NCI-H510A (cell line): ENCODE data around the gene LRP8.

Experiments used
- DNase-seq: peaks from one replicate; lab custom pipeline; 2025; lab: John Stamatoyannopoulos, UW

LRP8 gene

DNA sequence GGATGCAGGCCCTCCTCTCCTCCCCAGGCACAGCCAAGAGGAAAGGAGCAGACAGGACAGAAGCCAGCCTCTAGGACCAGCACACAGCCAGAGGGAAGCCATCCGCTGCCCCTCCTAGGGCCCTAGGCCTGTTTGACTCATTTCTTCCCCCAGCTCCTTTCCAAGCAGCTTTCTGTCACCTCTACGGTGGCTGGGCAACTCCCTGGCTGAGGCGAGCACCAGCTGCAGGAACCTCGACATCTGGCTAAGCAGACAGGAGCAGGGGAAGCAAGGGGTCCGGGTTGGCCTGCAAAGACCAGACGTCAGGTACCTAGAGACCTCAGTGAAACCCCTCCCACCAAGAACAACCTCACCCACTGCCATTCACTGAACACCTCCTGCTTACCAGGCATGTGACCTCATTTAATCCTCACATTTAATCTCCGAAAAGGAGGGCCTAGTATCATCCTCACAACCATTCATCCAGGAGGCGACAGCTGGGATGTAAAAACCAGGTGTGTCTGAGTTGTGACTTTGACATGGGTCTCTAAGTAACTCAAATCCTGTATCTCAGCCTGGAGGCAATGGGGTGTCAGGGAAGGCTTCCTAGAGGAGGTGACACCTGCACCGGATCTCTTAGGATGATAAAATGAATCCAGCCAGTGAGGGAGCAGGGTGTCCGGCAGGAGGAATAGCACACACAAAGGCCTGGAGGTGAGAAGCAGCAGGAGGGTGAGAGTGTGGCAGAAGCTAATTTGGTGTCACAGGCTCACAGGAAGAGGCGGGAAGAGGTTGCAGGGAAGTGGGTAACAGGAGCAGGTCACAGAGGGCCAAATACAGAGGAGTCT, 5.9 kb downstream of the LRP8 start:
- DNase-seq, result no peak

DNA sequence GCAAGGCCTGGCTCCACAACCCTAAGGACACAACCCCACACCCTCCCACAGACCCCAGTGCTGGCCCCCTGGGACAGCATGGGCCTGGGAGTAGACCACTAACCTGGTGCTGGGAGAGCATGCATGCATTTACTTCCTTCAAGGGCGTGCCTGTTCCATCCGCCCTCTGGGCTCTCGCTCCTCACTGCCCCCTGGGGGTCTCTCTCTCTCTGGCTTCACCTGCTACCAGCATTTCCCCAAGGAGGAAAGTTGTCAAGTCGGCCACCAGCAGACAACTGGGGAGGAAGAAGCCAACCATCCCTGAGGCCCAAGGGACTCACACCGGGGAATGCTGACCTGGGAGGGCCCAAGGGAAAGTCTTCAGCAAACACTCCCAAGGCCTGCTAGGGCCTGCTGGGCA, 6.5 kb downstream of the LRP8 start:
- DNase-seq, result no peak

DNA sequence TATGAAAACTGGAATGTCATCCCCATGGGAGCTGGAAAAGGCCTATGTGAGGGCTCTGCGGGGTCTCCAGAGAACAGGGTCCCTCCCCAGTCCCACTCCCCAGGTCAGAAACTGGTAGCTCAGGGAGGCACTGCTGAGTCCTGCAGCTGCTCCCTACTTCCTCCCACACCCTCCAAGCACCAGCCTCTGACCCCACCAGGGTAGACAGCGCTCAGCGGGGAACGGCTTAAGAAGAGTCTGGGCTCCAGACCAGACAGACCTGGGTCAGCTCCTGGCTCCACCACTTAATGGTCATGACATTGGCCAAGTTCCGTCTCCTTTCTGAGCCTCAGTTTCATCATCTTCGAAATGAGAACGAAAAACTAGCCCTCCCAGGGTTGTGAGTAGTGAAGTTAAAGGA, 7.2 kb downstream of the LRP8 start:
- no peak for DNase-seq

DNA sequence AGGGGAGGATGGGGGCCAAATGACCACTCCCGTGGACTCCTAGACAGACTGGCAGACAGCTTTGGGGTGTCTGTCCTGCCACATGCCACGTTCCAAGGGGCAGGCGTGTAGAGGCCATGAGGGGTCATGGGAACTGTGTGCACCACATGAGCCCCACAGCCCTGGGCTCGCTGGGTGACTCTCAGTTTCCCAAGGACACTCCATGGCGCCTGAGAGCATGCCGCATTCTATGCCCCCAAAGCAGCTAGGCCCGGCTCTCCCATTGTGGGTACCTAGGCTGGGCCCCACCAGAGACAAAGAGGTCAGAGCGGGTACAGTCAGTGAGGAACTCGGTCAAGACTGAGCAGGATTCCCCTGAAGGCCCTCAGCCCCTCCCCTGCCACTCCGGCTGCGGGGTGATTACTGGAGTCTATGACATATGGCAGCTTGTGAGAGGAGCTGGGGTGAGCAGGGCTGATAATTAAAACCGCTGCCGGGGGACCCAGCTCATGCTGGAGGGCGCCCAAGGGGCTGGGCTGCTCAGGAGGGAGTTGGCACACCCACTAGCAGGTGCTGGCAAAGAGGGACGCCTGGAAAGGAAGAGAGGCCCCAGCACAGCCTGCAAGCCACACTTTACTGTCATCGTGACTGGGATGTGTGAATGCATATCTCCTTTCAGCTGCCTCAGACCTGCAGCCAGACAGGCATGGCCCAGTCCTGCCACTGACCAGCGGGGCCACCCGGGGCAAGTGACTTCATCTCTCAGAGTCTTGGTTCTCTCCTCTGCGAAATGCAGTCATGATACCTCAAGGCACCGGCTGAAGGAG, 8.4 kb downstream of the LRP8 start:
- DNase-seq, result no peak

DNA sequence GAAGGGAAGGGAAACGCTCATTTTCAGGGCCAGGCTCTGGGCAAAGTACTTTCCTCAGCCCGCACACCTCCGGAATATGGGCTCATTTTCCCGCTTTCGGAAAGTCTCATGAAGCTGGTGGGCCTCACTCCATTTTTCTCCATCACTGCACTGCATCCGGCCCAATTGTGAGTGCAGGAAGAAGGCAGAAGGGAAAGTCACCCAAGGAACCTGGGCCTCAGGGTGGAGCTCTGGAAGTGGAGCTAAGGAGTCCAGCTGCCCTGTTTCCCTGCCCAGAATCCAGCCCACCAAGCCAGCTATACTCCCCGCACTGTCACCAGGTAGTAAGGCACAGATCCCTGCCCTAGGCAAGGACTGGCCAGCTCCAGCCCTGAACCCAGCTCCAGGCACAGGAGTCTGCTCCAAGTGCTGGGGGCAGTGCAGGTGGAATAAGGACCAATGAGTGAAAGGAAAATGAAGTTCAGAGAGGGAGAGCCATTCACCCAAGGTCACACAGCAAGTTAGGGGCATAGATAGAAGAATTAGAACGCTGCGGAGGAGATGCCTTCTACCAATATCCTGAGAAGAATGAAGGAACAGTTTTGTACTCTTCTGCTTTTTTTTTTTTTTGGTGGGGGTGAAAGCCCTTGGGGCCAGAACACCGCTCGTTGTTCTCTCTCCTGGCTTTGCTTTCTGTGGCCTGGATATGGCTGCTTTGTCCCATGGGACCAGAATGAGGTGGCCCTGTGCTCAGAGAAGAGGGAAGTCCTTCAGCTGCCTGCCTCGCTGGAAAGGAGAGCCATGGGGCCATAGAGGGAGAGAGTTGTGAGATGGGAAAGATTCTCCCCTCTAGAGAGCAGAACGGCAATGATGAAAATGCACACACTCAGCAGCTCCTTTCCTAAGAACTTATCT, 10.0 kb downstream of the LRP8 start:
- no peak for DNase-seq

DNA sequence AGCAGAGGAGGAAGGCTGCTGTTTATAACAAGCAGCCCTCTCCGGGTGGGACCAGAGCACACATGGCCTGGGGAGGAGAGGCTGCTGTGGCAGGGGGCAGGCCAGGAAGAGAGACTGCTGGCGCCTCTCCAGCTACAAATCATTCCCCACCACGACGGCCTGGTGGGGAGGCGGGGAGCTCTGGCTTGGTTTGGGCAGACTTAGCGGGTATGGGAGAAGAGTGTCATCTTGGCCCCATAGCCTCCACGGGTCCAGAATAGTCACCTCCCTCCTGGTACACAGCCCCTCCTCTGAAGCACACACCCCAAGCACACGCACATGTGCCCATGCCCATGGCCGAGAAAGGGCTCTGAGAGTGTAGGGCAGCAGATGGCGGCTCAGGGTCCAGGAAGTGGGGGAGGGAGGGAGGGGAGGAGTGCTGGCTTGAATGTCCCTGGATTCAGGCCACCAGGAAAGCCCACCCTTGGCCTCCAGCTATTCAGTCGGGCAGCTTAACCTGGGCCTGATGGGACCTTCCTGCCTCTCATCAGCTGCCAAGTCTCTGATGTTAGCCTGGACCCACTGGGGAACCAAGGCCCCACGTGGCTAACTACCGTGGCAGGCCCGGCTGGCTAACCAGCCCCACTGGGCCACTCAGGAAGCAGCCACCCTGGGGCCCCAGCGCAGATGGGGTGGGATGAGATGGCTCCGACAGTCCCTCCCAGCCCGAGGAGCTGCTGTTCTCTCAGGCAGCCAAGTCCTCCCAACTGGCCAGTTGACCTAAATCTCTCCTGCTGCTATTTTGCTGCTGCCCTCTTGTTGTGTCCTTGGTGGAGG, 10.9 kb downstream of the LRP8 start:
- DNase-seq, result no peak

DNA sequence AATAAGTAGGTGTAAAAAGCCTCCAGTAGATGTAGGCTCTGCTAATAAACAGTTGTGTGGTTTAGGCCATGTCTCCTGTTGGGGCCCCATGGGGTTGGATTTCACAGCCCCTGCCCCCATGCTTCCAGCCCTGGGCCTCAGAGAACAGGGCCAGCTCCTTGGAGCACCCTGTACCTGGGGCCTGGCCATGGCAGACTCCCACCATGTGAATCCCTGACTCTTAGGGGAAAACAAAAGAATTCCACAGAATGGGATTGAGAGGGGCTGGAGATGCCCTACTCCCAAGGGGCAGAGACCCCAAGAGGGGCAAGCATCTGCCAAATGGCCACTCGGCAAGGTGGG, 11.5 kb downstream of the LRP8 start:
- DNase-seq, result no peak

DNA sequence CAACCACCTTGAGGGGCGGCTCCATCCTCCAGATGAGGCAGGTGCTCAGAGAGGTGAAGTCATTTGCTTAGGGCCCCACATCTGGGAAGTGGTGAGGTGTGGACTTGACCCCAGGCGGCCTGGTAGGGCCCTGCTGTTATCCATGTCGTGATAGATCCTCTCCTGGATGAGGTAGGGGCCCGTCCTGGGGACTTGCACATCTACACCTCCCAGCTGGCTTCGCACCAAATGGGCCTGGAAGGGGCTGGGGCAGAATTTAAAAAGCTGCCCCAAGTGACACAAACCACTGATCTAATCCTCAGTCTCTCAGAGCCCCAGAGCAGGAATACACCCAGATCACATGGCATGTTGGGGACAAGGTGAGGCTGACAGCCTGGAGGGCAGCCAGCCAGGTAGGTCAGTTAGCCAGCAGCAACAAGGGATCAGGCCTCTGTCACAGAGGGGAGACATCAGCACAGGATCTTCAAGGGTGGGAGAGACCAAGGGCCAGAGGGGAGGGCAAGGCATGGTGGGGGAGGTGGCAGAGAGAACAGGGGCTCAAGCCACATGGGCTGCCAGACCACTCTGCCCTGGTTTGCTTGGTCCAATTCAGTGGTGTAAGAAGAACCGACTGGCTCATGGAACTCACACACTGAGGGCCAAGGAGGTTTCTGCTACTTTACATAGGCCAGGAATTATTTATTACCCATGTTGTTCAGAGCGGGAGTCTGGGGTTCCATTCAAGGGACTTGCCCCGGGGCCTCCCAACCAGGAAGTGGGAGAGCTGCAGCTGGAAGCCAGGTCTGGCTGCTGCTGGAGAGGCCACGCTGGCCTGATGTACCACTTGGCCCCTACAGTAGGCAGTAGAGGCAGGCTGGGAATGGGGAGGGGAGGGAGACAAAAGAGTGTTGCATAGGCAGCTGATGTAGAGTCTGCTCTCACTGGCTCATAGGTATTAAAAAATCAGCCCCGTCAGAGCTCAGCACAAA, 12.1 kb downstream of the LRP8 start:
- no peak for DNase-seq

DNA sequence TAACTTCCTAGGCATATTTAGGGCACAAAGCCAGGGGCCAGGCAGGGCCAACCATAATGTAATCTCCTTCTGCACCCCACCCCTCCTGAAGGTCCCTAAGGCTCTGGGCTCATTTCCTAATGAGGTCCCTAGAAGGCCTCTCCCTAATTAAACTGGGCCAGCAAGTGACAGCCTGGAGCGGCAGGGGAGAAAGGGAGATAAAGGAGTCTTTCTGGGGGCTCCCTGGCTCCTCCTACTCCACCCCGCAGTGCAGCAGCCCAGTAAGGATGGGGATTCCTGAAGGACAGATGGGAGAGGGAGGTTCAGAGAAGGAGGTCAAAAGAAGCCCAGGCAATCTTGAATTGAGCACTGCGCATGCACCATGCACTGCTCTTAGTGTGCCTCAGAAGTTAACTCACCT, 12.8 kb downstream of the LRP8 start:
- no peak for DNase-seq

DNA sequence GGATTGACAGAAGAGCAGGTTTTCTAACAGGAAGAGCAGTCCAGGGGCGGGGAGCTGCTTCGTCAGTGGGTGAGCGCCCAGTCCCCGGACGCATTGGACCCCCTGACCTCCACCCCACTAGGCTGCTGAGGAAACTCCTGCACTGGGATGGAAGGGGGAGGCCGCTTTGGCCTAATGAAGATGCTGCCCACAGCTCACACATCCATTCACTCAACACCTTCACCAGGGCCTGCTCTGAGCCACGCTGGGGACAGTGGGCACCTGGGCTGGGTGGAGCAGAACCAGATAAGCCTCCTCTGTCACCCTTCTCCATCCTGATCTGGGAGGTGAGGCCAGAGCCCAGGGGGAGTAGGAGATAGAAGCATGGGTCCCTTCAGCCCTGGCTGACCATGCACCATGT, 13.3 kb downstream of the LRP8 start:
- DNase-seq, result no peak

DNA sequence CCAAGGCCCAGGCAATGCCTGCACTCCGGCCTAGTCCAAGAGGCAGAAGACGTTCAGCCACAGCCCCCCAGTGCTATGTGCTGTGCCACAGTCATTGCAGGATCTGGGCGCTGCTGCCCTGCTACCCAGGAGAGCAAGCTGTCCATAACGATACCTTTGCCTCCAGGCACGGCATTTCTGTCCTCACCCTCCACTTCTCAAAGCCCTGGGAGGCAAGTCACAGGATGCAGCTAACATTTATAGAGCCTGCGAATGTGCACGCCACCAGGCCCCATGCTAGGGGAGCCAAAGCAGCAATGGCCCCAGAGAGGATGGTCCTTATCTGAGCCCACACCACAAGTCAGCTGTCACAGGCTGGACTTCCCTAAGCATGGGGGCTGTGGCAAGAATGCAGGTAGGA, 13.8 kb downstream of the LRP8 start:
- no peak for DNase-seq

DNA sequence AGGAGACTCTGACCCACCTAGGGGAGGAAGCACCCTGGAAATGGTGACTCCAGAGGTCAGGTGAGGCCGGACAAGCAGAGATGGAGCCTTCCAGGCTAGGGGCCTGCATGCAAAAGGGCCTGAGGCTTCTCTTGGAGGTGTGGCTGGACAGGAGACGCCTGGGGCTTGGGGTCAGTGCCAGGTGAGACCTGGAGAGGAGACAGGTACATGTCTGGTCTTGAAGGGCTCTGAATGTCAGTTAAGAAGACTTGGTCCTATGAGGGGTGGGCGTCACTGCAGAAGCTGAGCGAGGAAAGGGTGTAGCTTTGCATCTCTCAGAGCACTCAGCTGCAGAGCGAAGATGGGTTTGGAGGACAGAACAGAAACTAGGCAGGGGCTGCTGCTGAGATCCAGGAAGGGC, 14.3 kb downstream of the LRP8 start:
- no peak for DNase-seq

DNA sequence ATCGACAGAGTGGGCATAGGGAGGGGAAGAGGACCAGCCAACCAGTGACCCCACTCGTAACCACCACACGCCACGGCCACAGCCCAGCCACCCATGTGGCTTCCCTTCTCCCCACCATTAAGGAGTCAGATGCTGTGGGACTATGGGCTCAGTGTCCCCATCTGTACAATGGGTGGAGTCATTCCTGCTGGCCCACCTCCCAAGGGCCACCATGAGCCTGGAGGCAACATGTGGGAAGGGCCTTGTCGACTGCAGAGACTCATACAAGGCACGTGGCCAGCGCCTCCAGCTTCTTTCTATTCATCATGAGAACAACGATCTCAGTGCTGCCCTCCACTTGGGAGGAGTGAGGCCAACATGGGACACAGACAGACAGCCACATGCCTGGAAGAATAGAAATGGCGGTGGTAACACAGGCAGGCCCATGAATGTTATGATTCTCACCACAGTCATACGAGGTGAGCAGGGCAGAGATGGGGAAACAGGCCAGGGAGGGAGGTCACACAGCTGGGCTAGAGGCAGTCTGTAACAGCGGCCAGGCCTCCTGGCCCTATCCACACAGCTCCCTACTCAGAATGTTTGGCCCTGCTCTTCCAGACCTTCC, 16.1 kb downstream of the LRP8 start:
- DNase-seq, result no peak

DNA sequence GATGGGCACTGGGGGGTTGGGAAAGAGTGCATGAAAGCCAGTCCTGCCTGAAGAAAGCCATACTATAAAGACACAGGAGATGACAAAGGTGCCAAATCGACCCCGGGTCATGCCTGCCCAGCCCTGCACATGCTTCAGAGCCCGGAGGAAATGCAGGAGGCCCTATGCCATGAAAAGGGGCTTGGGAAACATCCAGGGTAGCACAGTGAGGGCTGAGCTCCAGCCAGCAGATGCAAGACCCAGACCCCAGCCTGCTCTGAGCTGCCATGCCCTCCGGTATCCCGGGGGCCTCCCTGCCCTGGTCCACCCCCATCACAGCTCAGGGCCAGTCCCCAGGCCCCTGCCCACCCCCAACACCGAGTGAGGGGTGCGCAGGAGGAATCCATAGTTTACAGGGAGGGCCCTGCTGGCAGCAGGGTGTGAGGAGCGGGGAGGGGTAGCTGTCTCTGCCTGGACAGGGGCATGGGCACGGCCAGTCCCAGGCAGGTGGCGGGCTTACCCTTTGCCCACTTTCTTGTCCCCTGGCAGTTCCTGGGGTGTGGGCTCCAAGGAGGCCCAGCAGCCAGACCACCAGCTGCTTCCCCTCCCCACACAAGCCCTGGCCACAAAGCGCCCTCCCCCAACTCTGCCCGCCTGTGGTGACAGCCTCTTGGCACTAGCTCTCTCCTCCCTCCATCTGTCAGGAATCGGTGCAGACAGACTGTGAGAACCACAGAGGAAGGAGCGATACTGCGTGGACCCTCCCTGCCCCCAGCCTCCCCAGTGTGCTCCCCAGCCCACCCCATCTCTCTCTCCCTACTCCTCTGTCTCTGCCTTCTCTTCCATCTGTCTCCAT, 16.8 kb downstream of the LRP8 start:
- DNase-seq, result no peak

DNA sequence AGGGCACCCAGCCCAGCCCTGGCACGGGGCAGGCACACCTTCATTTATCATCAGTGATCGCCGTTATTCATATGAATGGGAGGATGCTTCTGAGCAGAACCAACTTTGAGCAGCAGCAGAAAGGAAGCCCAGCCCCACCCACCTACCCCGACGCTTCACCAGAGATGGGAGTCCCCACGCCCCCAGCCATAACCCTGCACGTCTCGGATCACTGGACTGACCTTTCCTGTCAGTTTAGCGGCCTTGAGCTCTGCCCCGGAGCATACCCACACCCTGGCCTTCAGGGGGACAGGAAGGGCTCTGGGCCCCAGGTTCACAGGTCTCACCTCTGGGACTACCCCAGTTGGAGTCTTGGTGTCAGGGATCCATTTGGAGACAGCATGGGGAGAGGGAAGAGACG, 18.1 kb downstream of the LRP8 start:
- DNase-seq, result no peak

DNA sequence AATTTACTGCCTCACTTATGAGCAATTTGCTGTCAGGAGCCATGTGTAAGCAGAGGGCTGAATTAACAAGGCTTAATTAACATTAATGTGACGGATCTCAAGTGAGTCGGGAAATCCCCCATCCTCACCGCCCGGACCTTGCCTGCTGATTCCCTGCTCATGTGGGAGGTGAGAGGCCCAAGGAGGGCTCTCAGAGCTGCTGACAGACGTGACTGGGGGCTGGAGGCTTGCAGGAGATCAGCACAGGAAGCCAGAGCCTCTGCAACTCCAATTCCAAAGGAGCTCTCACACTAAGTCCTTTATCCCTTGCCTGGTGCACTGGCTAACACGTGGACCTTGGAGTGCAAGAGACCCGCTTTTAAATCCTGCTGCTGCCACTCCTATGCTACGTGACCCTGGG, 19.4 kb downstream of the LRP8 start:
- no peak for DNase-seq

DNA sequence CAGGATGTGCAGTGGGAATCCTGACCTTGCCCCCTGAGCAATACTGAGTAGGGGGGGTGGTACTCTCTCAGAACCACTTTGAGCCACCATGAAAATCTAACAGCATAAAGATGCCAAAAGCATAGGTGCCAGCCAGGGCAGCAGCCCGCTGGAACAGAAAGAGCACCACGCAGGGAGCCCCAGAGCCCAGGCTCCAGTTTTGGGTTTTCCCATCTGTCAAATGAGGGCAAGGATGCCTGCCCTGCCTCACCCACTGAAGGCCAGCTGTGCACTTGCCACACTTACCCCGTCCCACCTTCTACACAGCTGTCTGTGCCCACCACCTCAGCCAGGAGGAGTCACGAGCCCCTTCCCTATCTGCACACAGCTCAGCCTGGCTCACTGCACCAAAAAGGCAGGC, 20.8 kb downstream of the LRP8 start:
- DNase-seq, result no peak

DNA sequence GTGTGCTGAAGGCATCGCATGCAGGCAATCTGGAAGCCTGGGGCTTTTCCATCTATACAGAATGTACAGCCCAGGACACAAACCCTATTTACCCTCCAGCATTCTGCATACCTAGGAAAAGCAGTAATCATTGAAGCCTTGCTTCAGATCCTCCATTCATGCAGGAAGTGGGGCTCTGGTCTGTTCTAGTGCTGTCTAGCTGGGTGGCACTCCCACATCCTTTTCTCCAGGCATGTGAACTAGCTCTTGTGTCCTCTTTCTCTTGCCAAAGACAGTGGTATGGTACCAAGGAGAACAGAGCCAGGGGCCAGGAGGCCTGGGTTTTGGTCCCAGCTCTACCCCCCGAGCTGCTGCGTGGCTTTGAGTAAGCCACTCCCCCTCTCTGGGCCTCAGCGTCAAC, 21.7 kb downstream of the LRP8 start:
- DNase-seq, result no peak

DNA sequence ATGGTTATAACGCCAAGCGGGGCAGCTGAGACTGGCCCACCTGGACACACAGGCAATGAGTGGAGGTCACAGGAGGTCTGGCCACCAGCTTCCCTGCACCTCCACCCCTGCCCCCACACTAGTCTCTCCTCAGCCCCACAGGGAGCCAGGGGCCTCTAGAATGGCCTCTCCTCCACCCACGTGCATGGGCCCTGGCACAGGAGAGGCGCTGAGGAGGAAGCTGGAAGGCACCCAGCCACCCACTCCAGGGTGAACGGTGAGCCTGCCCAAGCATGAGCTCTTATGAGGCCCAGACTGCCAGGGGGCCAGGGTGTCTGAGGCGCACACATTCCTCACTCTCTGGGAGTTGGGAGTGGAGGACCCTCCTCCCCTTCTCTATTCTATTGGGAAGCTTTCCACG, 22.2 kb downstream of the LRP8 start:
- DNase-seq, result no peak
